GM19324 (cell line): Measurements from ENCODE around the gene VWA7.
"Not testable (repeated sequence)": the region's sequence is repeated elsewhere in the genome, so short reads cannot be mapped to it uniquely, and the experiment has no call there.

Experiments used
- ATAC-seq: cut with Tn5 transposase; IDR thresholded peaks from one replicate; pipeline ENCODE4 v1.9.1; 2021; ENCODE audit warnings: mild to moderate bottlenecking, moderate library complexity; ENCODE audit not compliant: unreplicated experiment, low FRiP score

Gene VWA7

GRCh38 chr6:31776989-31777666, at the start of gene VWA7:
TSS of gene VWA7 (minus strand) at chr6:31777328. CDS start at chr6:31776779, 549 bp downstream.
- ATAC-seq, result peak; percentile 57

GRCh38 chr6:31826793-31827285, 49.7 kb upstream of the VWA7 start:
- peak; percentile 13 for ATAC-seq

- ATAC-seq, result no peak
Observed at GRCh38 chr6:31825553-31825952, 48.4 kb upstream of the VWA7 start.

GRCh38 chr6:31823592-31824196, 46.6 kb upstream of the VWA7 start:
- not testable (repeated sequence) for ATAC-seq

GRCh38 chr6:31822036-31822821, 45.1 kb upstream of the VWA7 start:
- ATAC-seq, result peak; percentile 58

GRCh38 chr6:31821301-31822035, 44.3 kb upstream of the VWA7 start:
- ATAC-seq, result peak; percentile 45

GRCh38 chr6:31820399-31820798, 43.3 kb upstream of the VWA7 start:
- not testable (repeated sequence) for ATAC-seq

- no peak for ATAC-seq
Observed at GRCh38 chr6:31819871-31820299, 42.8 kb upstream of the VWA7 start.

GRCh38 chr6:31817929-31818511, 40.9 kb upstream of the VWA7 start:
- ATAC-seq, result not testable (repeated sequence)

- not testable (repeated sequence) for ATAC-seq
Observed at GRCh38 chr6:31817133-31817928, 40.2 kb upstream of the VWA7 start.

- no peak for ATAC-seq
Observed at GRCh38 chr6:31815025-31815838, 38.1 kb upstream of the VWA7 start, which contains the start of the genes HSPA1A and HSPA1L. TSS of gene HSPA1A (plus strand) at chr6:31815543. CDS start at chr6:31815757, 214 bp downstream. TSS of gene HSPA1L (minus strand) at chr6:31815283. CDS start at chr6:31811972, 3,311 bp downstream.

GRCh38 chr6:31814677-31815024, 37.5 kb upstream of the VWA7 start:
- ATAC-seq, result no peak

GRCh38 chr6:31813465-31813849, 36.3 kb upstream of the VWA7 start:
- ATAC-seq, result no peak

GRCh38 chr6:31811645-31812044, 34.5 kb upstream of the VWA7 start:
- no peak for ATAC-seq

GRCh38 chr6:31808599-31808998, 31.5 kb upstream of the VWA7 start:
- not testable (repeated sequence) for ATAC-seq

GRCh38 chr6:31806470-31807272, 29.5 kb upstream of the VWA7 start, which contains the start of gene LSM2:
TSS of gene LSM2 (minus strand) at chr6:31806966. CDS start at chr6:31806757, 209 bp downstream.
- peak; percentile 96 for ATAC-seq

- ATAC-seq, result no peak
Observed at GRCh38 chr6:31805939-31806469, 28.9 kb upstream of the VWA7 start.
